CD4-positive, alpha-beta T cell treated with Interleukin-21 for 1 hour (primary cell): Measurements from ENCODE around the gene MAGI2.
"Not testable (repeated sequence)": the region's sequence is repeated elsewhere in the genome, so short reads cannot be mapped to it uniquely, and the experiment has no call there.

Source experiments
- DNase-seq: peaks from one replicate; pipeline ENCODE4 v3.0.0-alpha.2; 2020

MAGI2 gene

GRCh38 chr7:78326876-78327275 lies 1126.6 kb downstream of the MAGI2 start:
- DNase-seq = no peak

DNA sequence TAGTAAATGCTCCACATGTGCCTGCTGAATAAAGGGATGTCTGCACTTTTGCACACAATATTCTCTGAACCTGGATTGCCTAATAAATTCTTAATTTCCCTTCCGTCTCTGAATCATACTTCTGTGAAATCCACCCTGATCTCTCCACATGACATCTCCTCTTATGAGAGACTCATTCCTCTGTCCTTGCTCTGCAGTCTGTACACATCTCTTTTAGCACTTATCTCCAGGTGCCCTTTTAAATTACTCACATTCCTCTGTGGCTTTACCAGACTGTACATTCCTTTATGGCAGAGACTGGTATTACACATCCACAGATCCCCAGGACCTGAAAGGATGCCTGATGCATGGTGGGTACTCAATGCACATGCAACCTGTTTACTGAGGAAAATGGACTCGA lies 1127.3 kb downstream of the MAGI2 start:
- no peak for DNase-seq

GRCh38 chr7:78323118-78323517 lies 1130.3 kb downstream of the MAGI2 start:
- DNase-seq = no peak

DNA sequence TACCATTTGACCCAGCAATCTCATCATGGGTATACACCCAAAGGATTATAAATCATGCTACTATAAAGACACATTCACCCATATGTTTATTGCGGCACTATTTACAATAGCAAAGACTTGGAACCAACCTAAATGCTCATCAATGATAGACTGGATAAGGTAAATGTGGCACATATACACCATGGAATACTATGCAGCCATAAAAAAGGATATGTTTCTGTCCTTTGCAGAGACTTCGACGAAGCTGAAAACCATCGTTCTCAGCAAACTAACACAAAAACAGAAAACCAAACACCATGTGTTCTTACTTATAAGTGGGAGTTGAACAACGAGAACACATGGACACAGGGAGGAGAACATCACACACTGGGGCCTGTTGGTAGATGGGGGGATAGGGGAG lies 1131.2 kb downstream of the MAGI2 start:
- not testable (repeated sequence) for DNase-seq

- no peak for DNase-seq
Observed at GRCh38 chr7:78317371-78317770, 1136.1 kb downstream of the MAGI2 start.

DNA sequence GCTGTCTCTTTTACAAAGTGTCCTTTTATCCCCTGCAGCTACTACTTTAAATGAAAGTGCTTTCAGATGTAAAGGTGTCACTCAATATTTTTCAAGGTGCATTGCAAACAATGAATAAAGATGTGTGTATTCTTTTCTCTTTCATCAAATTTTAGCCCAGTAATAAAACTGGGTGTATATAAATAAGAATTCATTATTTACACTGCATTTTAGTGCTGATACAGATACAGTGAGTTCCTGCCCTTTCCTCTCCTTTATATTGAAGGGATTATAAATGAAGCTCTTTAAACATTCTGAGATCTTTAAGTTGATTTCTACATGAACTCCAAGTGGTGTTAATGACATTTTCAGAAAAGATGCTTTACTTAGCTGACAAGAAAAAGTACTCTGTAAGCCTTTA lies 1137.4 kb downstream of the MAGI2 start:
- DNase-seq = no peak

DNA sequence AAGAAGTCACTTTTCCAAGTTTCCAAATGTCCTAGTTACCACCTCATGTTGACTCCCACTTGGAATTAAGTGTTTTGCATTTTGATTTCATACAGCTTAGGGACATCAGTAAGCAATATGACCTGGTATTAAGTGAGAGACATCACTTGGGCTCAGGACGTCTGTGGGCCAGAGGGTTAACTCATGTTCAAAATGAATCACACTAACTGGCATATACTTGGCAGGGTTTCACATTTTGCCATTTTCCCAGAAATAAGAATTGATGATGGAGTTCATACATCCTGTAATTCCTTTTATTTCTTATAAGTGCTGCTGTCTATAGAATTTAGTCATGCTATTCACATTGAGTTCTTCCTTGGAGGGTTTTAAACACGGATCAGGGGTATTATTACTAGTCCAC lies 1138.3 kb downstream of the MAGI2 start:
- no peak for DNase-seq

DNA sequence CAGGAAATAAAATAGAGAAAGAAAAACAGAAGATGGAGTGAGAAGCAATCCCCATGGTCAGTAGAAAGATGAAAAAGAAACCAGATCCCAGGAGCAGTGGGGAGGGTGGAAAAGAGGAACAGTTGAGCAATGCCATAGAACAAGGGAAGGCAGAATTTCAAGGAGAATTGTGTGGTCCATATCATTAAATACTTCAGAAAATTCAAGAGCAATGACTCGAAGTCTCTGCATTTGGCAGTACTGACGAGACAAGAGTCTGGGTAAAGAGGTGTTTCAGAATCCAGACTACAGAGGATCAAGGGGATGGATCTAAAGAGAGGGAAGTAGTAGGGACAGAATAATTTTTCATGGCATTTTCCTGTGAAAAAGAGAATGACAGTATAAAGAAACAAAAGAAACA lies 1142.3 kb downstream of the MAGI2 start:
- no peak for DNase-seq

- no peak for DNase-seq
Observed at GRCh38 chr7:78307892-78308291, 1145.6 kb downstream of the MAGI2 start.

DNA sequence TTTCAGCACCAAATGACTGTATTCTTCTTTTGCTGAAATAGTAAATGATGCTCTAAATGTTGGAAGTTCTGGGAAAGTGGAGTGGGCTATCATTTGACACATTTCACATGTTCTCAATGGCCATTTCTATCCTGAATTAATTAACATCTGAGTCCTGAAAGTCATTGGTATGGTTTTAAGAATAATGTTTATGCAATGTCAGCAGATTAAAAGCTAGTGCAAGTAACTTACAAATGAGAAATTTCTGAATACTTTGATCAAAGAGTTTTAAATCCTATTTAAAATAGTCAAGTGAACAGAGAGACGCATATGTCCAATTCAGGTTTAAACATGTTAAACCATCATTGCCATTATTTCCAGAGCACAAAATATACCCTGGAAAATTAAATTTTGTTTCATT lies 1146.8 kb downstream of the MAGI2 start:
- DNase-seq = no peak

- no peak for DNase-seq
Observed at GRCh38 chr7:78301407-78301806, 1152.1 kb downstream of the MAGI2 start.

DNA sequence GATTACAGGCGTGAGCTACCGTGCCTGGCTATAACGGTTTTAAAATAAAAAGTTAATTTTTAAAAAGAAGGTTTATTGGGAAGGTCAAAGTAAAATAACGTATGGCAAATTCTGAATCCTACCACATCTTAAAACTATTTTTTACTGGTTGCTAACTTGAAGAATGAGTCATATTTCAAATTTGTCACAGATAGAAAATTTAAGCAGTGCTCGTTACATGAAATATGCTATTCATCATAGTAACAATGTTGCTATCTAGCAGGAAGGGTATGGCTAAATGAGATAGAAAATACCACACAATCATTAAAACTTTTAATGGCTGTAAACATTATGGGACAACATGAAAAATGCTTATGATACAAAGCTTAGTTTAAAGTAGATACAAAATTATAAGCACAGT lies 1154.4 kb downstream of the MAGI2 start:
- no peak for DNase-seq

DNA sequence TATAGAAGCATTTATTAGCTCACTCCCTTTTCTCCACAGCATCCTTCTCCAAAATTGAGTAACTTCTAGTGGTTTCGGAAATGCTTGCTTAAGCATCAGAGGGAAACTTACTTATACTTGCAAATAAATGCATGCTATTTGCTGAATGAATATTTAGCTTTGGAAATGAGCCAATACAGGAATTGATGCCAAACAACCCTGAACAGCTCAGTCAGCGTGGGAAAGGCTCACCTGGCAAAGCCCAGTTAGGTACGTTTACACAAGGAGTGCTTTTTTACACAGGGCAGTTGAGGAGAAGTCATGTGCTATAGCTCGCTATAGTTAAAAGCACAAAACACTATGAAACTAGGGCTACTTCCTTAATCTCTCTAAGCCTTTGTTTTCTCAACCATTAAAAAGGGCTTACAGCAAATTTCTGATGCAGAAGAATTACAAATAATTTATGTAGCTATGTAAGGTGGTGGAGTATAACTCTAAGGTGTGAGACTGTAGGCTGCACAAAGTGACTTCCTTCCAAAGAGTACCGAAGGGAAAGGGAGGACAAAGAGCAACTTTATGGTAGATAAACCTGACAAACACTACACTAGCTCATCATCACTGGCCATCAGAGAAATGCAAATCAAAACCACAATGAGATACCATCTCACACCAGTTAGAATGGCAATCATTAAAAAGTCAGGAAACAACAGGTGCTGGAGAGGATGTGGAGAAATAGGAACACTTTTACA lies 1156.7 kb downstream of the MAGI2 start:
- DNase-seq = no peak

DNA sequence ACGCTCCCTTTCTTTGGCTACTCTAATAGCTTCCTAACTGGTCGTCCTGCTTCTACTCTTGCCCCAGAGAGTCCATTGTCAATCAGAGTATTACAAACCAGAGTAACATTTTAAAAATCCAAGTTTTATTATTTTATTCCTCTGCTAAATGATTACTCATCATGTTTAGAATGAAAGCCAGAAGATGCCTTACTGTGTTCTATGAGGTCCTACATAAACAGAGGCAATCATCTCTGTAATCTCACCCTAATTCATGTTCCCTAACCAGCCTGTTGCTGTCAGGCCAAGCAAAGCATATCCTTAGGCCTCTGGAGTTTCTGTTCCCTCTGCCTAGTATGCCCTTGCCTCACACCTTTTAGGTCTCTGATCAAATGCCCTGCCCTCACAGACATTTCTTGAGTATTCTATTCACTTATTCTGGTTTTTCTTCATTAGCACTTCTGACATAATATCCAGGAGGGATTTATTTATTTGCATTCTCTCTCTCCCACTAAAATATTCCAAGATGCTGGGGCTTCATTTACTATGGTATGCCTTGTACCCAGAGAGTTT lies 1157.3 kb downstream of the MAGI2 start:
- no peak for DNase-seq

DNA sequence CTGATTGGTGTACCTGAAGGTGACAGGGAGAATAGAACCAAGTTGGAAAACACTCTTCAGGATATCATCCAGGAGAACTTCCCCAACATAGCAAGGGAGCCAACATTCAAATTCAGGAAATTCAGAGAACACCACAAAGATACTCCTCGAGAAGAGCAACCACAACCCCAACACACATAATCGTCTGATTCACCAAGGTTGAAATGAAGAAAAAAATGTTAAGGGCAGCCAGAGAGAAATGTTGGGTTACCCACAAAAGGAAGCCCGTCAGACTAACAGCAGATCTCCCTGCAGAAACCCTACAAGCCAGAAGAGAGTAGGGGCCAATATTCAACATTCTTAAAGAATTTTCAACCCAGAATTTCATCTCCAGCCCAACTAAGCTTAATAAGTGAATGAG lies 1164.0 kb downstream of the MAGI2 start:
- DNase-seq = not testable (repeated sequence)

DNA sequence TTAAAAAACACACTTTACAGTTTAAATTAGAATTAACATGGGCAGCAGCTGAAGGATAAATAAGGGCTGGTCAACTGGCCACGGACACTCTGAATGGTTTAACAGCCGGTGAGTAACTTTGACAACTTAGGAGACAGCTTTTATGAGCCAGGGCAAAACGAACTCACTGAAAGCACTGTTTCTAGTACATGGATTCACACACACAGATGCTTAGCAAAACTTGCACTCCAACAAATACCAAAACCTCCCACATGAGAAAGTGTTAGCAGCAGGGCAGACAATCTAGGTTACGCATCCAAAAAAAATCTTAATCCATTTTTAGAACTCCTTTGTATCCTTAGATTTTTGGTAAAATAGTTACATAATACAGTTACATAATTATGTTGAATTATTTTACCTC lies 1168.5 kb downstream of the MAGI2 start:
- no peak for DNase-seq

DNA sequence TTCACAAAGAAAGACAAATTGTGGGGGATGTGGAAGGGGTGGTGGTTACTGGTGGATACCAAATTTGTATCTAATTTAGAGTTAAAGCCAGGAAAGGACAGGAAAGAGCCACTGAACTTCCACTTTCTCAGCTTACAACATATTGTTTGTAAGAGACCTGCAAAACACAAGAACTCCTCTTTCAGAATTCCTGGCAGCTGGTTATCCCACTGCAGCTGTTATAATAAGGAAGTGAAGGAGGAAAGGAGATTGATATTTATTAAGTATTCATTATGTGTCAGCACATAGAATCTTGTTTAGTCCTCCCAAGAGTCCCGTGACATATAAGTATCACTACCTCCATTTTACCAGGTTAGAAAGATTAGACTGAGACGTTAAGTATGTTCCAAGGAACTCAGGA lies 1173.2 kb downstream of the MAGI2 start:
- DNase-seq = no peak

DNA sequence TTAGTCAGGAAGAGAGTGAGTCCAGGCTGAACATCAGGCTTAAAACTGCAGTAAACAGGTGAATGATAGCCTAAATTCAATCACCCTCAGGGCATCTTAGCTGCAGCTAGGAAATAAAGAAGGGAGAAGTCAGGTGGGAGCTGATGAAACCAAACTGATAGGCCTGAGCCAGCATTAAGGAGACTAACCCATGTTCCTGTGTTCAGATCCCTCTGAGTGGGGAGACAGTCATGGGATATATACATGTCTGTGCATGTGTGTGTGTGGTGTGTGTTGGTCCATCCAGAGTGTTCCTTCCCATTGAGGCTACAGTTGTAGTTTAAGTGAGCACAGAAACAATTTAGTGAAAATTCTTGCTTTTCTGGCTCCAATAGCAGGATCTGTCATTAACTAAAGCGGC lies 1174.0 kb downstream of the MAGI2 start:
- DNase-seq = no peak

- no peak for DNase-seq
Observed at GRCh38 chr7:78279032-78279431, 1174.4 kb downstream of the MAGI2 start.

GRCh38 chr7:78267141-78267540 lies 1186.3 kb downstream of the MAGI2 start:
- no peak for DNase-seq

DNA sequence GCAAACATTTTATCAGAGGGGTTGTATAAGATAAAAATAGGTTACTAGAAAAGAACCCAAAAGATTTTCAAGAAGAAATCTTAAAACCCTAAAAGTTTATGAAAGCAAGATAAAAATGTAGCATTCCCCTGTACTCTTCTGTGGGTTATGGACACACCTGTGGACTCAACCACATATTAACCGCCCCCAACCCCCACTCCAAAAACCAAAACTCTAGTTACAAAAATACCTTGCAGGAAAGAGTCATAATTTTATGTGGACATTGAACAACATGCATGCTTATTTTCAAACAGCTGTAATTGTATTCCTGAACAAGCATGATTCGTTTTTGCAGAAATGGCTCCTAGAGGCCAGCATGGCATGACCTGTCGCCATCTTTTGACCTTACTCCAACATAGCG lies 1188.0 kb downstream of the MAGI2 start:
- no peak for DNase-seq

GRCh38 chr7:78265071-78265470 lies 1188.4 kb downstream of the MAGI2 start:
- DNase-seq = no peak

DNA sequence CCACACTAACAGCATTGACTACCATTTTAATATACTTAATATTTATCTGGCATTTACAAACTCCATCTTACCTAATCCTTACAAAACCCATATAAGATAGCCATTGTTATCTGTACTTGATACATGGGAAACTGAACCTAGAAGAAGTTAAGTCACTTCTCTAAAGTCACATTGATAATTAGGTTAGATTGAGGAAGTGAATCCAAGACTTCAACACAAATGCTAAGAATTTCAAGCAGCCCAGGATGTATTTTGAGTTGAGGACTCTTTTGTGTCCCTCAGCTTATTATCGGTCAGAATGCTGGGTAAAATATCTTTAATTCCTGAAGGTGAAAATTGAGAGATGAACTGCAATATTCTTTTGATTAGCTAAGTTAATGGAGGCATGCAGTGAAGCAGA lies 1189.4 kb downstream of the MAGI2 start:
- DNase-seq = no peak

GRCh38 chr7:78261739-78262138 lies 1191.7 kb downstream of the MAGI2 start:
- DNase-seq = no peak

DNA sequence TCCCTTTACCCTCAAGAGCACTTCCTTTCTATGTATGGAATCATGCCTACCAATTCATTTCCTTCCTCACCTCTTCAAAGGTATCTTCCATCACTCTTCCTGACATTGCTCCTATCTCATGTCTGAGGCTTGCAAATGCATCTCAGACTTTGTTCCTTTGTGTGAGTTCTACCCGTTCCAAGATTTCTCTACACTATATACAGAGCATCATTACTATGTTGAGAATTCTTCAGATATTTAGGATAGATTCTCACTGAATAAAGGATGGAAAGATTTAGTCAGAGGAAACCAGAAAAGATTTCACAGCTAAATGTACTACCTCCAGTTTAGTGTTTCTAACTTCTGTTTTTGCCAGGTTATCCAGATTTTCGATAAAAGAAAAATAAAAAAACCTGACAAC lies 1192.2 kb downstream of the MAGI2 start:
- no peak for DNase-seq
